ENCODE data around the gene PRKCA.

PRKCA gene

DNA sequence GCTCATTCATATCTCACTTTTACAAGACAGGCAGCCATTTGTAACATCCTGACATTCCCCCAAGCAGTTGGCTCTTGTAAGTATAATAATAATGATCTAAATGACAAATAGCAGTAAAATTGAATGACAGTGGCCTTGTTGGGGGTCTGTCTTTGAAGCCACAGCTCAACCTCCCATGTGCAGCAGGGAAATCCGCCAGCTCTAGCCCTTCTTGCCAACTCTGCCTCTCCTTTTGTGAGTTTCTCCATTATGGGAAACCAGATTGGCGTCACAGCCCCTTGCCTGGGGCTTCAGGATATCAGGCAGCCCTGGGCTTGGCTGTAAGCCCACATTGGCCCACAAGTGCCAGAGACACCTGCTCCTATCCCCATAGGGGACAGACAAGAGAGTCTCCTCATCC, 462.1 kb downstream of the PRKCA start:
- Histone ChIP-seq H3K36me3 (ENCODE audit: control insufficient read depth, low read length) (peaks cover 12% of the 10 kb centered on the region), H3F3A (ENCODE audit: control insufficient read depth, insufficient read depth) (no peaks in the 10 kb centered on the region), H3K27ac (ENCODE audit: low read depth, low read length) (no peak overlapping the region), H3K9me2 (replicated peaks; ENCODE audit: control insufficient read depth, low read length) (no peaks in the 10 kb centered on the region), H3K4me3 (ENCODE audit: low read length) (no peak overlapping the region), H3K4me1 (ENCODE audit: control insufficient read depth, low read length) (peaks cover 26% of the 10 kb centered on the region), H3K9me3 (ENCODE audit: control insufficient read depth, insufficient read depth, low read length) (peaks cover 7% of the 10 kb centered on the region; the same call in 1 of the 2 replicates), H4K20me1 (ENCODE audit: control insufficient read depth, insufficient read depth, low read depth, low read length) (no peaks in the 10 kb centered on the region), H3K27me3 (ENCODE audit: control insufficient read depth, low read length) (no peaks in the 10 kb centered on the region), H3K4me2 (ENCODE audit: low read length) (no peak overlapping the region), H3K79me2 (ENCODE audit: control insufficient read depth, low read length) (no peaks in the 10 kb centered on the region)
- no peak for TF ChIP-seq CTCF (IDR thresholded peaks at IDR 0.05; ENCODE audit: low read depth, low read length, poor library complexity, severe bottlenecking)
- TF ChIP-seq EZH2phosphoT487 (IDR thresholded peaks at IDR 0.05; ENCODE audit: borderline replicate concordance, low read length): no peak

GRCh38 chr17:66767154-66767933, 464.9 kb downstream of the PRKCA start:
- peak overlapping the region; percentile 49 for H3K4me3 ChIP-seq (ENCODE audit: low read length)
- H3K4me1 ChIP-seq (ENCODE audit: control insufficient read depth, low read length): peaks cover 41% of the 10 kb centered on the region
- H4K20me1 ChIP-seq (ENCODE audit: control insufficient read depth, insufficient read depth, low read depth, low read length): no peaks in the 10 kb centered on the region
- peak overlapping the region; percentile 45 for H3K27ac ChIP-seq (ENCODE audit: low read depth, low read length)
- no peaks in the 10 kb centered on the region for H3K9me2 ChIP-seq (replicated peaks; ENCODE audit: control insufficient read depth, low read length)
- H3K79me2 ChIP-seq (ENCODE audit: control insufficient read depth, low read length): no peaks in the 10 kb centered on the region
- TF ChIP-seq CTCF (IDR thresholded peaks at IDR 0.05; ENCODE audit: low read depth, low read length, poor library complexity, severe bottlenecking) (no peak), EZH2phosphoT487 (IDR thresholded peaks at IDR 0.05; ENCODE audit: borderline replicate concordance, low read length) (no peak)
- H3F3A ChIP-seq (ENCODE audit: control insufficient read depth, insufficient read depth): peaks cover 6% of the 10 kb centered on the region; the same call in 1 of the 2 replicates
- peaks cover 7% of the 10 kb centered on the region; the same call in 1 of the 2 replicates for H3K9me3 ChIP-seq (ENCODE audit: control insufficient read depth, insufficient read depth, low read length)
- peaks cover 12% of the 10 kb centered on the region for H3K36me3 ChIP-seq (ENCODE audit: control insufficient read depth, low read length)
- H3K27me3 ChIP-seq (ENCODE audit: control insufficient read depth, low read length): no peaks in the 10 kb centered on the region
- H3K4me2 ChIP-seq (ENCODE audit: low read length): peak overlapping the region; percentile 46

DNA sequence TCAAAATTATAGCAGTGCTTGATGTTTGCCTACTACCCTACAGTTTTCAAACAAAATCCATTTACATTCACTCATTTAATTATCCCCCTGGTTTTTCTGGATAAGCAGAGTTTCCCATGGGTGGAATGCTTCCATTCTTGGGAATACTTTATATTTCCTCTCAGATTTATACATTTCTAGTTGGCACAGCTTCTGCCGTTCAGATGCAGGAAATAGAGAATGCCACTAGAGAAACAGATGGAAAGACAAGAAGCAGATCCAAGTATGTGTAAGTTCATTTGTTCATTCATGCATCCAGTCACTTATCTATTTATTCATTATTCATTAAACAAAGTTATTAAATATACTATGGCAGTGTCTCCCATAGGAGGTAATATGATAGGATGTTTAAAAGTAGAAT, 467.5 kb downstream of the PRKCA start:
- no peaks in the 10 kb centered on the region for H3K79me2 ChIP-seq (ENCODE audit: control insufficient read depth, low read length)
- H3K27me3 ChIP-seq (ENCODE audit: control insufficient read depth, low read length): no peaks in the 10 kb centered on the region

More for the DNA sequence above, 467.5 kb downstream of the PRKCA start:
- Histone ChIP-seq H3K9me3 (ENCODE audit: control insufficient read depth, insufficient read depth, low read length) (peaks cover 7% of the 10 kb centered on the region; the same call in 1 of the 2 replicates), H3K9me2 (replicated peaks; ENCODE audit: control insufficient read depth, low read length) (no peaks in the 10 kb centered on the region), H3K4me1 (ENCODE audit: control insufficient read depth, low read length) (peaks cover 67% of the 10 kb centered on the region), H3K4me3 (ENCODE audit: low read length) (no peak overlapping the region), H4K20me1 (ENCODE audit: control insufficient read depth, insufficient read depth, low read depth, low read length) (no peaks in the 10 kb centered on the region), H3K4me2 (ENCODE audit: low read length) (no peak overlapping the region), H3K27ac (ENCODE audit: low read depth, low read length) (no peak overlapping the region), H3F3A (ENCODE audit: control insufficient read depth, insufficient read depth) (peaks cover 14% of the 10 kb centered on the region), H3K36me3 (ENCODE audit: control insufficient read depth, low read length) (peaks cover 12% of the 10 kb centered on the region)
- TF ChIP-seq EZH2phosphoT487 (IDR thresholded peaks at IDR 0.05; ENCODE audit: borderline replicate concordance, low read length) (no peak), CTCF (IDR thresholded peaks at IDR 0.05; ENCODE audit: low read depth, low read length, poor library complexity, severe bottlenecking) (no peak)

Measured in DOHH2 (cell line).